ENCODE measurements around the gene SNCA. TPM values are rescaled to one million over a fixed set of nuclear protein-coding genes. Genes with fewer than 3 reads are reported as not detected.

The SNCA gene
- total RNA-seq, 1 donor from 2014 or later, result 3.1 TPM

DNA sequence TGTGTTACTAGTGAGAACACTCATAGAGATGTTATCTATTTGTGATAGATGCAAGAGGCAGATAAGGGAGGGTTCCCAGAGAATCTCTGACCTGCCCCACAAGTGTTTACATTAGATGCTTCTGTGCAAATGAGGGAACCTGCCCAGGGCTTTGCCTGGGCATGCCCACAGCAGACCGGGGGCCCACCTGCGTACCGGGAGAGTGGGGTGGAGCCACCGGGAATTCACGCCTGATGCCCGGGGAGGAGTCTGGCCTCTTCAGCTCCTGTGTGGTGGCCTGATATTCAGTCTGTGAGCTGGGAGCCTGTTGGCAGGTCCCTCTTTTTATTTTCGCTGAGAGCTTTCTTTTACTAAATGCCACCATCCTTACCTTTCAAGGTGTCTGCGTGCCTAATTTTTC is 155.7 kb downstream of the SNCA start:
- no peaks in the 10 kb centered on the region for H3K4me1 Mint-ChIP-seq (ENCODE audit: low read depth)
- peaks cover 14% of the 10 kb centered on the region for H3K9me3 Mint-ChIP-seq (ENCODE audit: low read depth)
- peaks cover 4% of the 10 kb centered on the region for H3K36me3 Mint-ChIP-seq (ENCODE audit: low read depth)
- H3K4me3 Mint-ChIP-seq (ENCODE audit: unreplicated experiment), result no peak overlapping the region
- no peak for DNase-seq (ENCODE audit: low spot score)
- TF ChIP-seq, protein P1, sequence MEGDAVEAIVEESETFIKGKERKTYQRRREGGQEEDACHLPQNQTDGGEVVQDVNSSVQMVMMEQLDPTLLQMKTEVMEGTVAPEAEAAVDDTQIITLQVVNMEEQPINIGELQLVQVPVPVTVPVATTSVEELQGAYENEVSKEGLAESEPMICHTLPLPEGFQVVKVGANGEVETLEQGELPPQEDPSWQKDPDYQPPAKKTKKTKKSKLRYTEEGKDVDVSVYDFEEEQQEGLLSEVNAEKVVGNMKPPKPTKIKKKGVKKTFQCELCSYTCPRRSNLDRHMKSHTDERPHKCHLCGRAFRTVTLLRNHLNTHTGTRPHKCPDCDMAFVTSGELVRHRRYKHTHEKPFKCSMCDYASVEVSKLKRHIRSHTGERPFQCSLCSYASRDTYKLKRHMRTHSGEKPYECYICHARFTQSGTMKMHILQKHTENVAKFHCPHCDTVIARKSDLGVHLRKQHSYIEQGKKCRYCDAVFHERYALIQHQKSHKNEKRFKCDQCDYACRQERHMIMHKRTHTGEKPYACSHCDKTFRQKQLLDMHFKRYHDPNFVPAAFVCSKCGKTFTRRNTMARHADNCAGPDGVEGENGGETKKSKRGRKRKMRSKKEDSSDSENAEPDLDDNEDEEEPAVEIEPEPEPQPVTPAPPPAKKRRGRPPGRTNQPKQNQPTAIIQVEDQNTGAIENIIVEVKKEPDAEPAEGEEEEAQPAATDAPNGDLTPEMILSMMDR (IDR thresholded peaks at IDR 0.05), result no peak
- no peaks in the 10 kb centered on the region for H3K27me3 Mint-ChIP-seq (ENCODE audit: low read depth)
- no peak overlapping the region for H3K27ac Mint-ChIP-seq (ENCODE audit: unreplicated experiment)

DNA sequence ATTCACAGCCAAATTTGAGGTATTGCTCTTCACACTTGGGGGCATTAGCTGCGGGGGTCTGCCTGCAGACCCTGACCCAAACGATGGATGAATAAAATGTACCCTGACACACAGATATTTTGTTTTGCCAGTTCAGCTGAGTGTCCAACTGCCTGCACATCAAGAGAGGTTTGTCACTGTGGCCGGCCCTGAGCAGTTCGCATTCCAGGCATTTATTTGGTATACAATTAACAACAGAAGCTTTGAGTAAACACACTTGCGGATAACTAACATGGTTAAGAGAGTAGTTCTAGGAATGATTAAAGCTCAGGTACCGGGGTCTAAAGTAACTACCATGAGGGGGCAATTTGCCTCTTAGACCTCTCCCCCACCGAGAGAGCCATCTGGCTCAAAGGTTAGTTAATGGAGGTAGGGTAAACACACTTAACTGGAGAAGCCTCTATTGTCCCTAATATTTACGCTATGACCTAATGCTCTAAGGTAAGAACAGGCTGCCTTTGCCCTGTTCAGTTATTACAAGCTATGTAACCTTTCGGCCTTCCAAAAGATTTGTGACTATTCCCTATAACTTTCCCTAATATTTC is 162.0 kb downstream of the SNCA start:
- TF ChIP-seq, protein P1 (IDR thresholded peaks at IDR 0.05), result no peak
- peaks cover 20% of the 10 kb centered on the region for H3K9me3 Mint-ChIP-seq (ENCODE audit: low read depth)
- H3K36me3 Mint-ChIP-seq (ENCODE audit: low read depth), result peaks cover 4% of the 10 kb centered on the region
- no peak overlapping the region for H3K27ac Mint-ChIP-seq (ENCODE audit: unreplicated experiment)
- H3K4me1 Mint-ChIP-seq (ENCODE audit: low read depth), result no peaks in the 10 kb centered on the region
- H3K4me3 Mint-ChIP-seq (ENCODE audit: unreplicated experiment), result no peak overlapping the region
- no peak for DNase-seq (ENCODE audit: low spot score)
- H3K27me3 Mint-ChIP-seq (ENCODE audit: low read depth), result no peaks in the 10 kb centered on the region

Other genes with a start within 250 kb of the SNCA start
- not detected in 3 replicates for gene MMRN1, start 57.7 kb upstream of the SNCA start, total RNA-seq